Measurements from ENCODE around the gene ARL17B.
"Not testable (repeated sequence)": the region's sequence is repeated elsewhere in the genome, so short reads cannot be mapped to it uniquely, and the experiment has no call there.

DNA sequence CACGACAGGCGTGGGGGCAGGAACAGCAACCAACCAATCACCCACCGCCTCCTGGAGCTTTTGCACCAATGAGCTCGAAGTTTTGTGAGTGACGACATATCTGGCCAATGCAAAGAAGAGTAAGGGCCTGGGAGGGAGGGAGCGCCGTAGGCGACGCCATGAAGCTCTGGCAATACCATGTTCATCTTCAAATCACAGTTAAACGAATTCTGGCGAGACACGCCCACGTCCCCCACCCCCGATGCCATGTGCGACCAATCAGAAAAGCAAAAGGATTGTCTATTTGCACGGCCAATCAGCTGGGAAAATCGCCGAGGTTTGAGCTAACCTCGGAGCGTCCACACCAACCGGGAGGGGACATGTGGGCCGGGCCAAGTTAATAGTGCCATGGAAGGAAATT, at the start of gene ARL17B:
- TF ChIP-seq, protein P1, sequence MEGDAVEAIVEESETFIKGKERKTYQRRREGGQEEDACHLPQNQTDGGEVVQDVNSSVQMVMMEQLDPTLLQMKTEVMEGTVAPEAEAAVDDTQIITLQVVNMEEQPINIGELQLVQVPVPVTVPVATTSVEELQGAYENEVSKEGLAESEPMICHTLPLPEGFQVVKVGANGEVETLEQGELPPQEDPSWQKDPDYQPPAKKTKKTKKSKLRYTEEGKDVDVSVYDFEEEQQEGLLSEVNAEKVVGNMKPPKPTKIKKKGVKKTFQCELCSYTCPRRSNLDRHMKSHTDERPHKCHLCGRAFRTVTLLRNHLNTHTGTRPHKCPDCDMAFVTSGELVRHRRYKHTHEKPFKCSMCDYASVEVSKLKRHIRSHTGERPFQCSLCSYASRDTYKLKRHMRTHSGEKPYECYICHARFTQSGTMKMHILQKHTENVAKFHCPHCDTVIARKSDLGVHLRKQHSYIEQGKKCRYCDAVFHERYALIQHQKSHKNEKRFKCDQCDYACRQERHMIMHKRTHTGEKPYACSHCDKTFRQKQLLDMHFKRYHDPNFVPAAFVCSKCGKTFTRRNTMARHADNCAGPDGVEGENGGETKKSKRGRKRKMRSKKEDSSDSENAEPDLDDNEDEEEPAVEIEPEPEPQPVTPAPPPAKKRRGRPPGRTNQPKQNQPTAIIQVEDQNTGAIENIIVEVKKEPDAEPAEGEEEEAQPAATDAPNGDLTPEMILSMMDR (IDR thresholded peaks at IDR 0.05): not testable (repeated sequence)
- TF ChIP-seq POLR2A, POLR2AphosphoS5 (IDR thresholded peaks at IDR 0.05): not testable (repeated sequence)

Measured in prostate gland (tissue), 2 donors.